Astrocyte of the cerebellum (primary cell): ENCODE data around the gene DIS3L2.

ENCODE experiments used
- DNase-seq: peaks from one replicate; pipeline ENCODE4 v3.0.0-alpha.2; 2011; ENCODE audit warnings: low read depth
- H3K4me3 ChIP-seq: 2 replicates; pipeline ENCODE4 v1.5.1; 2011; ENCODE audit warnings: mild to moderate bottlenecking, low read depth, low read length, moderate library complexity
- CTCF ChIP-seq: IDR thresholded peaks from 2 replicates; pipeline ENCODE4 v1.5.1; 2012; ENCODE audit warnings: low read length, low read depth, moderate library complexity, mild to moderate bottlenecking; ENCODE audit errors: missing control alignments
- in situ Hi-C: cut with HindIII; loops from 2 replicates; pipeline ENCODE4 v1.10.0; 2017; ENCODE audit warnings: low sequenced_read_pairs

Gene DIS3L2

DNA sequence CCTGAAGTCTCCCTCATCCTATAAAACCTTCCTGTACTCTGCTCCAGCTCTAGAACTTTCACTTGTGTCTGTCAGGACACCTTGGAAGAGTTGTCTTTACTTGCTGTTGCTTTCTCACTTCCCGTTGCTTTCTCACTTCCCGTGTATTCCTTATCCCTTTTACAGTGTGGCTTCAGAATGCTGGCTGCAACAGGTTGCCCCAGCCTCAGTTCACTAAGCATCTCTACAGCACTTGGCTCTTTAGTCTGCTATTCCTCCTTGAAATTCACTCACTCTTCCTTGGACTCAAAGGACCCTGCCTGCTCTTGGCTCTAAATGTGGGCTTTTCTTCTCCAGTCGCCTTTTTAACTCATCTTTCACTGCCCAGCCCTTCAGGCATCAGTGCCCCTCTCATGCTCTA lies 254.5 kb downstream of the DIS3L2 start:
- no peak for DNase-seq
- no peak for TF ChIP-seq CTCF
- in situ Hi-C loops, result no loop called here
- H3K4me3 ChIP-seq, result no peak overlapping the region

DNA sequence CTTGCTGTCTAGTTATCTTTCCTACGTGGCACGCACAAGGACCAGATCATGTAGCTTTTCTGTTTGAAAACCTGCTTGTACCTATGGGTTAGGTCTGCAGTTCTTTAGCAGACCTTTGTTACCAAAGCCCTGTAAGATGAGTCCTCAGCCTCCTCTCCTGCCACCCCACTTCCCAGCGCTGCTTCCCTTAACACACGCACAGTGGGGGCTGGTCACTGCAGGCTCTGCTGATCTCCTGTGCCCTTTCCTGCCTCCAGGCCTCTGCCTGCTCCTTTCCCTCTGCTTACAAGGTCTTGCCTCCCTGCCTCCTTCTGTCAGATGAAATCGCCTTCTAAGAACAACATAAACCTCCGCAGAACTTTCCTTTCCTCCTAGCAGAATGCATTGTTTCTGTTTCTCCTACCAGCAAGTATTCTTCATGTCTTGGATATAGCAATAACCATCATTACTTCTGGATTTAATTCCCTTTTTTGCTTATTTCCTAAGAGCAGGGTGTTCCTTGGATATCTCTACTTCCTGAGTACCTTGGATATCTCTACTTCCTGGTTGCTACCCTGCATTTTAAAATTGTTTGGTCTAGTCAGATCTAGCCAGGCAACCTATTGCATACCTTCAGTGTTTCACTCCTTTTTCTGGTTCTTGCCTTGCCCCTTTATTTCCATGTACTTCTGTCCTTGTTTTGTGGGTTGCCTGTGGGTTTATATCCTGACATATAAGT lies 257.4 kb downstream of the DIS3L2 start:
- DNase-seq, result no peak
- in situ Hi-C loops, result no loop called here
- H3K4me3 ChIP-seq, result no peak overlapping the region
- TF ChIP-seq CTCF, result no peak

DNA sequence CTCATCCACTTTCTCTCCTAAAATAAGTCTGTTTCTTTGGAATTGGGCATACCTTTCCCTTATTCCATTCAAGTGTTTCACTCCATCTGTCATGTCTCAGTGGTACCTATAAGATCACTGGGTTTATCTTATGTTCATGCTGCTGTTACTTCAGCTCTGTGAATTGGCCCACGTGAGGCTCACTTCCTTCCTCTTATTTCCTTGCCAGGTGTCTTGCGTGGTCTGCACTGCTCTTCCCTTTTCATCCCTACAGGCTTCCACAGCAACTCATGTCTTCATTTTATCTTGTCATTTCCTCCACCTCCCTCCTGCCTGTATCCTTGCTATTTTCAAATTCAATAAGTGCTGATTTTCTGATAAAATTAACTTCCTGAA lies 258.0 kb downstream of the DIS3L2 start:
- in situ Hi-C loops, result no loop called here
- TF ChIP-seq CTCF, result no peak

GRCh38 chr2:232219932-232220331 lies 258.4 kb downstream of the DIS3L2 start:
- H3K4me3 ChIP-seq, result no peak overlapping the region
- in situ Hi-C loops, result no loop called here

More for the DNA sequence above, 258.0 kb downstream of the DIS3L2 start:
- H3K4me3 ChIP-seq, result no peak overlapping the region
- DNase-seq, result no peak

GRCh38 chr2:232225429-232225828 lies 263.9 kb downstream of the DIS3L2 start:
- TF ChIP-seq CTCF, result no peak
- H3K4me3 ChIP-seq, result no peak overlapping the region
- in situ Hi-C loops, result no loop called here
- no peak for DNase-seq

More at GRCh38 chr2:232219932-232220331, 258.4 kb downstream of the DIS3L2 start:
- no peak for DNase-seq
- no peak for TF ChIP-seq CTCF

DNA sequence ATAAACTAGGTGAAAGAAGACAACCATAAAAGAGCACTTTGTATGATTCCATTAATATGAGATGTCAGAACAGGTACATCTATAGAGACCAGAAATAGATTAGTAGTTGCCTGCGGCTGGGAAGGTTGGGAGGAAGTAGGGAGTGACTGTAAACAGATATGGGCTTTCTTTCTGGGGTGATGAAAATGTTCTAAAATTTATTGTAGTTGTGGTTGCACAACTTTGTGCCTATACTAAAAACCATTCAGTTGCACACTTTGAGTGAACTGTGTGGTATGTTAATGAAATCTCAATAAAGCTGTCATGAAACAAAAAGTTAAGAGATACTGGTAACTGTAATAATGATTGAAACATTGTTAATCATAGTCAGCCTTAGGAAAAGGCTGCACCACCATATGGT lies 264.4 kb downstream of the DIS3L2 start:
- in situ Hi-C loops, result no loop called here
- TF ChIP-seq CTCF, result no peak
- H3K4me3 ChIP-seq, result no peak overlapping the region
- DNase-seq, result no peak
